HG03354 (cell line): ENCODE measurements around the gene ERC2.
A peak's percentile ranks its signal among the peaks of the same experiment; 100 is the strongest.

Experiments
- ATAC-seq: cut with Tn5 transposase; IDR thresholded peaks from one replicate; pipeline ENCODE4 v1.9.1; 2021; ENCODE audit warnings: mild to moderate bottlenecking; ENCODE audit not compliant: unreplicated experiment, poor library complexity, severe bottlenecking

The ERC2 gene

GRCh38 chr3:55609230-55609827 is 858.9 kb downstream of the ERC2 start:
- ATAC-seq = no peak

GRCh38 chr3:55608301-55608937 is 859.8 kb downstream of the ERC2 start:
- ATAC-seq = no peak

- ATAC-seq = peak; percentile 83
These were observed 860.4 kb downstream of the ERC2 start for GRCh38 chr3:55607844-55608243.

- no peak for ATAC-seq
These were observed 861.1 kb downstream of the ERC2 start for GRCh38 chr3:55607175-55607574.

- ATAC-seq = no peak
These were observed 862.6 kb downstream of the ERC2 start for GRCh38 chr3:55605443-55606236.

DNA sequence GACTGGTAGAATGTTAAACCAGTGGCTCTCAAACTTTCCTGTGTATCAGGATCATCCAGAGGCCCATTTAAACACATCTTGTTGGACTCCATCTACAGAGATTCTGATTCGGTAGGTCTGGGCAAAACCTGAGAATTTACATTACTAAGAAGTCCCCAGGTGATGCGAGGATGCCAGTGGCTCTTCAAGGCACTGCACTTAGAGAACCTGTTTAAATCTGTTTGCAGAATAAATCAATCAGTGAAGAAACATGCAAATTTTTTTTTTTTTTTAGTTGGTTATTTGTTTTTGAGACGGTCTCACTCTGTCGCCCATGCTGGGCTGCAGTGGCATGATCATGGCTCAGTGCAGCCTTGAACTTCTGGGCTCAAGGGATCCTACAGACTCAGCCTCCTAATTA is 863.4 kb downstream of the ERC2 start:
- no peak for ATAC-seq

DNA sequence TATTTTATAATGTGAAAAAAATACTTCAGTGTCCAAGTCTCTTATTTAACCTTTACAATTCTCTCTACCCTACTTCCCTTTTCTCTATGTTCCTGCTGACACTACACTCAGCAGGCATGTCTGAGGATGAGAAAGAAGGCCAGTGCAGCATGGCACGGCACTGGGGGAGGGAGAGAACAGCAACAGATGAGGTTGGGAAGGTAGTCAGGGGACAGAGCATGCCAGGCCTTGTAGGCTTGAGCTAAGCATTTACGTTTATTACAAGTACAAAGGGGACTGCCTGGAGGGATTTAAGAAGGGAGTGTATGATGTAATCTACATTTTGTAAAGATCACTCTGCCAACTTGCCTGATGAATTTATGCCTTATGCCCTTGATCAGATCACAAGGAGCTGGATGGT is 863.9 kb downstream of the ERC2 start:
- ATAC-seq = no peak

DNA sequence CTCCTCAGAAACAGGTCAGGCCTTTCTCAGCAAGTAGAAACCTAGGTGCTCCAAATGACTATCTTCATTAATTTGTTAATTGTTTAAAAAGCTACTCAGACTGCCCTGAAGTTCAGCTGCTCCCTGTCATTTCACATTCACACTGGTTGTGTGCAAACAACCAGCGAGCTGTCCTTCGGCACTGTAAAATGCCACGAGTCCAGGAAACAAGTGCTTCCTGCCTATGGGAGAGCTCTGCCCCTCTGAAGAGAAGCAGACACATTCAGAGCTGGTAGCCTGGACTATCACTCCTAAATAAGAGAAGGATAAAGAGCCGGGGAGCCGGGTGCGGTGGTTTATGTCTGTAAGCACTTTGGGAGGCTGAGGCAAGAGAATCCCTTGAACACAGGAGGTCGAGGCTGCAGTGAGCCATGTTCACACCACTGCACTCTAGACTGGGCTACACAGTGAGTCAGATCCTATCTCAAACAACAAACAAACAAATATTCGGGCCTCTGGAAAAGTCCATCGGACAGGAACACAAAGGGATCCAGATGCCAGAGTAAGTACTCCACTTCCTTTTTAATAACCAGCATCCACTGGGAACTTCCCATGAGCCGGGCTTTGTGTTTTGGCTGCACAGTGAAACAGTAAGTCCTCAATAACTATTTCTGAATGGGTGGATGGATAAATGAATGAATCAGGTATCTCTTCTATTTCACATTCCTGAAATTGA is 866.7 kb downstream of the ERC2 start:
- ATAC-seq = no peak

DNA sequence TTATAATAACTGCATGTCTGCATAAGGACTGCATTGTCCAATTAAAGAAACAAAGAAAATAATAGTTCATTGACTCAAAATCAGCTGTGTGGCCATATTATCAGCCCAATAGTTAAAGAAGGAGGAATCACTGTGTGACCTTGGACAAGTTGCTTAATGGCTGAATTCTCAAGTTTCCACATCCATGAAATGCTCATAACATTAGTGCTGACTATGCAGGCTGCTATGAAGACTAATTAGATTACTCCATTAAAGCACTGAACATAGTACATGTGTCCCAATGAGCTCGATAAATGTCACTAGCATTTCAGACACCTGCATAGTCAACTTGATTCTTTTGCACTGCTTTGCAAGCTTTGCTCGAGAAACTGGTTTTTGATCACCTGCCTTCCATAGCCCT is 870.0 kb downstream of the ERC2 start:
- ATAC-seq = no peak

GRCh38 chr3:55597641-55598040 is 870.6 kb downstream of the ERC2 start:
- ATAC-seq = no peak

DNA sequence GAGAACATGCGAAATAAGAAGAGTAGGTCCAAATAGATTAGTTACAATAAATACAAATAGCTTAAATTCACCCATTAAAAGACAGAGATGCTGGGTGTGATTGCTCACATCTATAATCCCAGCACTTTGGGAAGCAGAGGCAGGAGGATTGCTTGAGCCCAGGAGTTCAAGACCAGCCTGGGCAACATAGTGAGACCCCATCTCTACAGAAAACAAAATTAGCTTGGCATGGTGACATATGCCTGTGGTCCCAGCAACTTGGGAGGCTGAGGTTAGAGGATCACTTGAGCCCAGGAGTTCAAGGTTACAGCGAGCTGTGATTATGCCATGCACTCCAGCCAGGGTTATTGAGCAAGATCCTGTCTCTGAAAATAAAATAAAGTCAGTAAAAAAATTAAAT is 872.1 kb downstream of the ERC2 start:
- no peak for ATAC-seq

- ATAC-seq = no peak
These were observed 872.8 kb downstream of the ERC2 start for GRCh38 chr3:55595420-55595819.

GRCh38 chr3:55592572-55592971 is 875.7 kb downstream of the ERC2 start:
- ATAC-seq = no peak

- no peak for ATAC-seq
These were observed 876.4 kb downstream of the ERC2 start for GRCh38 chr3:55591888-55592287.

- ATAC-seq = no peak
These were observed 880.0 kb downstream of the ERC2 start for GRCh38 chr3:55588146-55588765.

DNA sequence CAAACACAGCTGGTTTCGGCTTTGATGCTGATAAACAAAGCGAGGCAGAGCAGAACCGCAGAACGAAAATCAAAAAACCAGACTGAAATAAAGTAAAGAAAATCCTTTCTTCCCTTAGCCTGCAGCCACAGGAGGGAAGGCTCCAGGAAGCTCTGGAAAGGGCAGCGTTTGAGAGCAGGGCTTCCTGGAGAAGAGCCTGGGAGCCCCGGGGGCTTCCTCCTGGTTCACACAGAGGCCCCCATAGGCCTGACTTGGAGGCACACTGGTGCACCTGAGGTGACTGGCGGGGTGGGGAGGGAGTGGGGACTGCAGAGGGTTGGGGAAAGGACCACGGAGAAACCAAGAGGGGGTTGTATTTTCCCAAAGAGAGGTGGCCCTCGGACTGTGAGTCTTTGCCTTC is 882.4 kb downstream of the ERC2 start:
- ATAC-seq = no peak

DNA sequence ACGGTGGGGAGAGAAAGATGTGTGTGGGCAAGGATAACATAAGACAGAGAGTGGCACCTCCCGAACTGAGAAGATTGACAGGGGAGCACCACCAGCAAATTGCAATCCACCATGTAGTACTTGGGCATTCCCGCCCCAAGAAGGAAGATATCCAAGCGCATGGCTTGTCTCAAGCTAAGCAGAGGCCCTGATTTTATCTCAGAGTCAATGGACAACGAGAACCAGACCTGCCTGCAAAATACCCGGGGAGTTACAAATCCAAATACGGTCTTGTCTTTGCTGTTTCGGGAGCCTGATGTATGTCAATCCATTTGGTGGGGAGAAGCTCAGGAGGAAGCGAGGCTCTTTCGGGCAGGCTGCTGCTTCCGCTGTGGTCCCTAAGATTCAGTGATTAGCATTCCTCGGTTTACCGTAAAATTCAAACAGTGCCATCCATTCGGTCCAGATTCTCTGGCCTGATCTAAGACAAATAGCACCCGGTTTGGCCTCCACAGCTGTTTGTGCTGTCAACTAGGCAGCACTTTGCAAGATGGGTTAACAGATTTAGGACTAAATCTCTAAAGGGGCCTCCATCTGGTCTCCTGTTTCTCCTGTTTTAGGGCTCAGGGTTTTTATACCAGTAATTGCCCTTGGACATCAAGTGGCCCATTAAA is 883.4 kb downstream of the ERC2 start:
- no peak for ATAC-seq

DNA sequence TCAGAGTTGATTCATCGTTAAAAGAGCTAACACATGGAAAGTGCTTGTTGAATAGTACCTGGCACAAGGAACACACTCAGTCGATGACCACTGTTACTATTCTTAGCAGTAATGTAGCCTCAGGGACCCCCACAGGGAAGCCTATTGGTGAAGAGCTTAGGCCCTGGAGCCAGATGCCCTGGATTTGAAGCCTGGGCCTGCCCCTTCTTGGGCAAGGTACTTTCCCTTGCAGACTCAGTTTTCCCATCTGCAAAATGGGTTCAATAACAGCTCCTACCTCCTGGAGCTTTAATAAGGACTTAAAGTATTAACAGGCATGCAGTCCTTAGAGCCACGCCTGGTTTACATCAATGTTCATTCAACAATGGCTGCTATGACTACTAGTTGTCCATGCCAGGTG is 884.2 kb downstream of the ERC2 start:
- ATAC-seq = no peak

DNA sequence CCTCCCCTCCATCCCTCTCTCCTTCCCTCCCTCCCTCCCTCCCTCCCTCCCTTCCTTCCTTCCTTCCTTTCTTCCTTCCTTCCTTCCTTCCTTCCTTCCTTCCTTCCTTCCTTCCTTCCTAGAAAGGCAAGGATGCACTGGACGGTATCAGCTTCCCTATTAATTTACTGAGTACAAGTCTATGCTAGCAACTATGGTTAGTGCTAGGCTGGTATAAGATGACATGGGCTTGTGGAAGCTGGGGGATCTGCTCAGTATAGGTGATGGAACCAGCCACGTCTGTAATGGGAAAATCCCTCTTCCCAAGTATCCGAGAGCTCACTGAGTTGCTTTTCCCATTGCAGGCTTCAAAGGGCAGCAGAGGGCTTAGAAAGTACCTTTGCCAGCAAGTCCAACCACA is 884.8 kb downstream of the ERC2 start:
- ATAC-seq = no peak

DNA sequence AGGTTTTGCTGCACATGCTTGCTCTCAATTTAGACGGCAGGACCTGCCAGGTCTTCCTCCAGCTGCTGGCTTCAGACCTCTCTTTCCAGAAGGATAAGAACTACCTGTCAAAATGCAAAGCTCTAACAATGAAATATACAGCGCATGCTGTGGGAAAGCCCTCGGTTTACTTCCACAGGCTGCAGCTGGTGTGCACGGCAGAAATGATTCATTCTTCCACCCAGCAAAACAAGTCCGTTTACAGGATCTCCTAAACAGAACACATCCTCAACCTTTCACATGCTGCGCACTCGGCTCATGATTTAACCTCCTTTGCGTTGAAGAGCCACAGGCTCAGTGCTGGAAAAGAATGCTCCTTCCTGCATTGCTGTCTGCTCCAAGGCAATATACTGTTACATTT is 888.8 kb downstream of the ERC2 start:
- ATAC-seq = no peak
